ENCODE results near the gene OSBPL1A.

- TF ChIP-seq CTCF (IDR thresholded peaks at IDR 0.05) (no peak), POLR2A (IDR thresholded peaks at IDR 0.05) (no peak)
Observed at GRCh38 chr18:24346254-24346653, 51.4 kb downstream of the OSBPL1A start.

Data from esophagus squamous epithelium (tissue), 4 donors.